Epithelial cell of esophagus (primary cell): Measurements from ENCODE around the gene ZMYND11.
A peak's percentile ranks its signal among the peaks of the same experiment; 100 is the strongest.

Experiments used
- DNase-seq: peaks from one replicate; pipeline ENCODE4 v3.0.0; 2010; ENCODE audit warnings: low read depth
- H3K4me3 ChIP-seq: 2 replicates; pipeline ENCODE4 v1.5.1; 2011; ENCODE audit warnings: mild to moderate bottlenecking, low read length, control low read depth
- TF ChIP-seq, protein P1 (sequence below): IDR thresholded peaks from 2 replicates; pipeline ENCODE4 v1.5.1; 2011; ENCODE audit warnings: low read depth, mild to moderate bottlenecking, low read length, control low read depth, inconsistent platforms; ENCODE audit not compliant: insufficient read depth; ENCODE audit errors: missing control alignments

Gene ZMYND11

GRCh38 chr10:279232-279631 is 144.0 kb downstream of the ZMYND11 start:
- TF ChIP-seq, protein P1, sequence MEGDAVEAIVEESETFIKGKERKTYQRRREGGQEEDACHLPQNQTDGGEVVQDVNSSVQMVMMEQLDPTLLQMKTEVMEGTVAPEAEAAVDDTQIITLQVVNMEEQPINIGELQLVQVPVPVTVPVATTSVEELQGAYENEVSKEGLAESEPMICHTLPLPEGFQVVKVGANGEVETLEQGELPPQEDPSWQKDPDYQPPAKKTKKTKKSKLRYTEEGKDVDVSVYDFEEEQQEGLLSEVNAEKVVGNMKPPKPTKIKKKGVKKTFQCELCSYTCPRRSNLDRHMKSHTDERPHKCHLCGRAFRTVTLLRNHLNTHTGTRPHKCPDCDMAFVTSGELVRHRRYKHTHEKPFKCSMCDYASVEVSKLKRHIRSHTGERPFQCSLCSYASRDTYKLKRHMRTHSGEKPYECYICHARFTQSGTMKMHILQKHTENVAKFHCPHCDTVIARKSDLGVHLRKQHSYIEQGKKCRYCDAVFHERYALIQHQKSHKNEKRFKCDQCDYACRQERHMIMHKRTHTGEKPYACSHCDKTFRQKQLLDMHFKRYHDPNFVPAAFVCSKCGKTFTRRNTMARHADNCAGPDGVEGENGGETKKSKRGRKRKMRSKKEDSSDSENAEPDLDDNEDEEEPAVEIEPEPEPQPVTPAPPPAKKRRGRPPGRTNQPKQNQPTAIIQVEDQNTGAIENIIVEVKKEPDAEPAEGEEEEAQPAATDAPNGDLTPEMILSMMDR = no peak
- no peak overlapping the region for H3K4me3 ChIP-seq
- DNase-seq = no peak

DNA sequence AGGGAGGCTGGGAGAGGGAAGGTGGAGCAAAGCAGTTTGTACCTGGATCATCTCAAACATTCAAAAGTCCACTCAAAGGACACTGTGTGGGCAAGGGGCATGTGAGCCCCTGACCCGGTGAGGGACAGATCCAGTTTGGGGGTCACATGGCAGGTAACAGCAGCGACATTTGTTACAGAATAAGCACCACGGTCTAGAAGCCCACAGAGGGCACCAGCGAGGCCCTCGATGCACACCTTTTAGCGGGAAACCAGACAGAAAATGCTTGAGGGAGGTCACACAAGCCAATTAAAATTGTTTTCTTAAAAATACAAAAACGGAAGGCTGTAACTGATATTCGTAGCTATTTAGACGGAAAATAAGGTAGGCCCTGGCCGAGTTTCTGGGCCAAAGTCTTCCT is 144.4 kb downstream of the ZMYND11 start:
- no peak overlapping the region for H3K4me3 ChIP-seq
- TF ChIP-seq, protein P1 = no peak
- DNase-seq = no peak

DNA sequence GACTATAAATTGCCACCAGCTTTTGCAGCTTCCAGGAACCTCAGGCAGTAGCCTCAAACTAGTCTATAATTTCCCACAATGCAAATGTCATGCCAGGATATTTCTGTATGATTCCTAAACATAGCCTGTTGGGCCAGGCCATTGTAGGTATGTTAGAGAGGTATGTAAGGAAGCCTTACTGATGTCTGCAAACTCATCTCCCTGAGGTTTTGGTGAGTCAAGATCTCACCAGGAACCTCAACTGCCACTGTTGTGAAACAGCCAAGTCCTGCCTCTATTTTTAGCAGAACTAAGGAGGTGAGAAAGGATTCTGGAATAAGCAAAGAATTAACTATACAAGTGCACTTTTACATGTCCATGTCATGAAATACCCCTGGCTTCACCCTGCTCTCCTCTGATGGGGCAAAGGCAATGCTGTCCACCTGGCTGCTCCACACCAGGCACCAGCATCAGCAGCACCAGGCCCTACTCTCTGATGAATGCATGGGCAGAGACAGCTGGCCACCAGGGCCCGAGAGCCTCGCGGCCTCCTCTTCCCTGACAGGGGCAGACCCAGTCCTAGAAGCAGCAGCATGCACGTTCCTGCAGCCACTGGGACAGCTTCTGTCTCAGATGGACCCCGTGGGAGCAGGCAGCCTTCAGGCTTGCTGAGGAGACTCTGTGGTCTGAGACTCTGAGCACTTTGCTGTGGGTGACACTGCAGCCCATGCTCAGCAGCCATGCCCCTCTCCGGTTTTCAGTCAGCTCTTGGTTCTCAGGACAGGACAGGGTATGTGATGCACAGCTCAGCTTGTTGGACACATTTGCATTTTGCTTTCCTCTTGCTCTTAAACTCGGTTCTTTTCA is 147.3 kb downstream of the ZMYND11 start:
- H3K4me3 ChIP-seq = no peak overlapping the region
- TF ChIP-seq, protein P1 = no peak
- peak; percentile 66 for DNase-seq

DNA sequence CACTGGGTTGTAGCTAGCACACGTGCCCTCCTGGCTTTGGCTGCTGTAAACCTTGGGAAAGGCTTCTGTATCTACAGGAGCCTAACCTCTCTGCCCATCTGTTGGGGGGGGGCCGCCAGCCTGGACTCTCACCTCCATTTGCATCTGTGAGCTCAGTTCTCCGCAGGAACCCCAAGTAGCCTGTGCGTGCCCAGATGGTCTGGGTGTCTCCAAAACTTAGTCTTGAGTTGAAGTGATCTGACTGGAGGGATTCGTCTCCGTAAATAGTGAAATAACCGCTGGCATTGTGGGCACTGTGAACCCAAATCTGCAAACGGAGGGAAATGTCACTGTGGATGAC is 147.9 kb downstream of the ZMYND11 start:
- no peak for DNase-seq
- TF ChIP-seq, protein P1 = no peak
- H3K4me3 ChIP-seq = no peak overlapping the region

GRCh38 chr10:283916-284356 is 148.7 kb downstream of the ZMYND11 start:
- TF ChIP-seq, protein P1 = no peak
- no peak for DNase-seq
- H3K4me3 ChIP-seq = no peak overlapping the region

DNA sequence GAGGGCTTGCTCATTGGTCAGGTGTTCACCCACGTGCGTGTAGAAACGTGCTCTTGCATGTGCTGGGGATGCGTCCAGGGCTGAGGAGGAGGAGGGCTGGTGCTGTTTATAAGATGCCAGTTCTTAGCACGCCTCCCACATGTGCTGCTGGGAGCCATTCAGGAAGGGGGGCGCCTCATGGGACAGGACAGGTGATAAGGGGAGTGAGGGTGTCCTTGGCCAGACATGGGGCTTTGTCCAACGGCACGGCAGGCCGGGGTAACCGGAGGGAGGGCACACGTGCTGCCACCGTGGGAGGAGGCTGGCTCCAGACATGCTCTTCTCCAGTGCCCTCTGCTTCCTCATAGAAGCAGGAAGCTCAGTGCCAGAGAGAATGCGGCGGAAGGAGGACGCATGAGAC is 150.0 kb downstream of the ZMYND11 start:
- no peak overlapping the region for H3K4me3 ChIP-seq
- TF ChIP-seq, protein P1 = no peak
- peak; percentile 28 for DNase-seq
